ENCODE measurements around the gene THRB.

The THRB gene

DNA sequence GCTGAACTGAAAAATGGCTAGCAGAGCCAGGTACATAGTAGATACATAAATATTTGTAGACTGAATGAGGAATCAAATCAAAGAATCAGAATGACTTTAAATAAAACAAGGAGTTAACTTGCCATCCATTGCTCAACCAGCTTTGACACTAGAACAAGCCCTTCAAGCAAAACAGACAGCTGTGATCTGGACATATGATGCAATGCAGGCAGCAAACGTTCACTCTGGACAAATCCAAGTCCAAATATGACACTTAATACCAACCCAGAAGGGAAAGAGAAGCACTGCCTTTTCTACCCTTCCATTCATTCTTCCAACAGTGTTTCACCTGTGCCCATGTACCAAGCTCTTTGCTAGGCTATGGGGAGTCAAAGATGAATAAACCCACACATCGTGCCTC lies 4.5 kb downstream of the THRB start:
- DNase-seq (ENCODE audit: low spot score): no peak

DNA sequence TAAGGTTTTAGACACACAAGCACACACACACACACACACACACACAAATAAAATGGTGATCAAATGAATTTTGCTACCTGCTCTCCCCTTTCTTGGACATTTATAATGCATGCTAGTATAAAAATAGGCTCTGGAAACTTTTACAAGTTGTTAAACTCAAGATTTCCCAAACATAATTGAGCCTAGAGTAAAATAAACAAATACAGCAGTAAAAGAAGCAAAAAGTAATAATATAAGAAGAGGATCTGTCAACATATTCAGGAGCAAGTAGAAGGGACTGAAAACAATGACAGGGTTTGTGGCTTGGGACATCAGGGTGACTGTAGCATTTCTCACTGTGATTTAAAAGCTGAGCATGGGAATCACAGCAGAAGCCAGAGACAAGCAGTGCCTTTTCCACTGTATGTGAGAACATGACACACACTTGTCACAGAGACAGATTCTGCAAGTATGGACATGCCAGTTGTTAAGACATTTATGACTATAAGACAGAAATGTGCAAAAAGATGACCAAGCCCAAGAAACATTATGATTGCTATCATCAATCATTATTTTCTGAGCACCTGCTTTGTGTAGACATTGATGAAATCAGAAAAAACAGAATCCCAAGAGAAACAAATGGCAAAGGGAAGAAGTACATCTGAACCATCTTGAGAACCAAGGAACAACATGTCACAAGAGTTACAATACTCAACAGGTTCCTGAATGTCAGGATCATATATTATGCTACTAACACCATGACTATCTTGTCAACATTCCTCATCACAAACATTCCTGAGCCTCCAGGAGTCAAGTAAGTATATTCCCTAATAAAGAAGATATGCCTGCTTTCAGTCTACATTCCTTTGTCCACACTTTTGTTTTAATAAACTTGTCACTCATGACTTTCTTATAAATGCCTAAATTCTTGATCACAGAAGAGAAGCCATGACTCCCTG lies 7.1 kb downstream of the THRB start:
- no peak for DNase-seq (ENCODE audit: low spot score)

DNA sequence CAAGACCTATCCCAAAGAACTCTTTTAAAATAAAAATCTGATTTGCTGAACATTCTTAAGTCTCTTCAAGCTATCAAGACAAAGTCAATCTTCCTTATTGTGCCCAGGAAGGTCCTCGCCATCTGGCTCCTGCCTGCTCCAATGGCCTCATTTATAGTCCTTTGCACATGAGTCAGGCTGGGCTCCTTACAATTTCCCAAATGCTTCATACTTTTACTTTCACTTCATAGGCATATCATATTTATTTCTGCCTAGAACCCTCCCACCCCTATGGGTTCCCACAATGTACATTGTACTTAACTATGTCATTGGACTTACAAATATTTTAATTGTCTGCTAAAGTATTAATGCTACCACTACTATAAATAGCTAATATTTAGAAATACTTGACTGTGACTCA lies 9.1 kb downstream of the THRB start:
- DNase-seq (ENCODE audit: low spot score): no peak

DNA sequence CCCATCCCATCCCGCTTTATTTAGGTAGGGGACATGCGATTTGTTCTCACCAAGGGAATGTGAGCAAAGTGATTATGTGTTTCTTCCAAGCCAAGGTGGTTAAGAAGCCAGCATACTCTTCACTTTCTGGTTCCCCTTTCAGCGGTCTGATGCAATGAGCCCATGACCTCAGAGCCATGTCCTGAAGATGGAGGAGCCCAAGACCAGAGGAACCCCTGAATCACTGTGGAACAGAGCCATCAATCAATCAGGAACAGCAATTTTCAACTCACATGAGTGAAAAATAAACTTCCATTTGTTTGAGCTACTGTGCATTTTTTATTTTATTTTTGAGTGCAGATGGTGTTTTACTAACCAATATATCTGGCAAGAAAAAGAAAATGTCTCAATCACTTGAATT lies 10.8 kb downstream of the THRB start:
- no peak for DNase-seq (ENCODE audit: low spot score)

DNA sequence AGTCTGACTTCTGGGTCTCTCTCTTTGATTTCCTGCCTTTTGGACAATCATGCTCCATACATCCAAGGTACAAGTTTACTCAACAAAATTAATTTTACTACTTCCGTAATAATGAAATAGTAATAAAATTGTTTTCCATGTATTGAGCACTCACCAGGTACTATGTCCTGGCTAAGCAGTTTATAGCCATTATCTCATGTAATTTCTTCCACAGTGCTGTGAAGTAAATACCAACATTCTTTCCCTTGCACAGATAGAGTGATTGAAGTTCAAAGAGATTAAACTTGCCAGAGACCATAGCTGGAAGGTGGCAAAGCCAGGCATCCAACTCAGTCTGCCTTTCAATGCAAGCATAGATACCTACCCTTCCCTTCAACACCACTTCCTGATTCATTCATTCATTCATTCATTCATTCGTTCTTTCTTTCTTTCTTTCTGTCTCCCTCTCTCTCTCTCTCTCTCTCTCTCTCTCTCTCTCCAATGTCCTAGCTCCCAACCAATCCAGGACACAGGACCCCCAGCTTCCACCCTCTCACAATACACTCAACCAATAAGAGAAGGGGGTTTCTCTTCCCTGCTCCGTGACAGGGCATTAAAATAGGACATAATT lies 12.4 kb downstream of the THRB start:
- no peak for DNase-seq (ENCODE audit: low spot score)

DNA sequence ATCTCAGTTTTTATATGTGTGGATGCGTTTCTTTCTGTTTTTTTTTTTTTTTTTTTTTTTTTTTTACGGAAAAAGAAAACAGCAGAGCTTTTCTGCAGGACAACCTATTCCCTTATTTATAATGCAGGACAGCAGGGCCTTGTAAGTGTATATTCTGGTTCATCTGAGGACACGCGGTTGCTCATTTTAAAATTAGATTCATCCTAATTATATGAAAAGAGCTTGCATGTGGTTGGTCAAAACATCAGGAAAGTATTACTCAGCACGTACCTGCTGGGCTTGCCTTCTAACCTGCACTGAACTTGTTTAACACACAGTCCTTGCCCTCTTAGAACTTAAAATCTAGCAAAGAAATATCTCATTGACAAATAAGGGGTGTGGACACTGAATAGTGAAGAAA lies 13.5 kb downstream of the THRB start:
- DNase-seq (ENCODE audit: low spot score): no peak

DNA sequence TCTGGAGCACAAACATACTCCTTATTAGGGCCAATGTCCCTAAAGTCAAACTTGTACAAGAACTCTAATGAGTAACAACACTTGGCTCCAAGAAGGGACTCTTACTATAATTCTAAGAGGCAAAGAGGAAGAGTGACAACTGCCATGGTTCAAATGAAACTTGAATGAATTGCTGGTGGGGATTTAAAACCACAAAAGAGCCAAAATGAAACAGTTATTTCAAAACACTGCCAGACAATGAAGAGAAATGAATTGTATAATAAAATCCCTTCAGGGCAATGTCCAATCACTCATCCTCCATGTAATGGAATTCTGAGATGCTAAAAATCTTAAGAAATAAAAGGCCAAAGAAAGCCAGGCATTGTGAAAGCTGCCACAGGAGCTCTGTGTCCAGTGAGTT lies 14.2 kb downstream of the THRB start:
- DNase-seq (ENCODE audit: low spot score): no peak

DNA sequence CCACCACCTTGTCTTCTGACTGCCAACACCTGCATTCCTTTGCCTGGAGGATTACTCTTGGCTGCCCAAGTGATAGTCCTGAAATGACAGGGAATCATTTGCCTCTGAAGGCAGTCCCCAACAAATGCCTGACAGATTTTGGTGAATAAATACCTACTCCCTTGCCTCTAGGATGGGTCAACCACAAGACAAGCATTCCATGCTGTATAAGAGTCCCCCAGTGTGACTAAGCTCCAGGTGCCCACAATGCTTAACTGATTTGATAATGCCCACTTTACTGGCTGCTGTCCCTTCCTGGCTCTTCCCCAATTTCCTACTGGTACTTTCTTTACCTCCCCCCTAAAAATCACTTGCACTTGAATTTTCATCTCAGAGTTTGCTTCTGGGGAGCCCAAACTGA lies 14.8 kb downstream of the THRB start:
- DNase-seq (ENCODE audit: low spot score): no peak

DNA sequence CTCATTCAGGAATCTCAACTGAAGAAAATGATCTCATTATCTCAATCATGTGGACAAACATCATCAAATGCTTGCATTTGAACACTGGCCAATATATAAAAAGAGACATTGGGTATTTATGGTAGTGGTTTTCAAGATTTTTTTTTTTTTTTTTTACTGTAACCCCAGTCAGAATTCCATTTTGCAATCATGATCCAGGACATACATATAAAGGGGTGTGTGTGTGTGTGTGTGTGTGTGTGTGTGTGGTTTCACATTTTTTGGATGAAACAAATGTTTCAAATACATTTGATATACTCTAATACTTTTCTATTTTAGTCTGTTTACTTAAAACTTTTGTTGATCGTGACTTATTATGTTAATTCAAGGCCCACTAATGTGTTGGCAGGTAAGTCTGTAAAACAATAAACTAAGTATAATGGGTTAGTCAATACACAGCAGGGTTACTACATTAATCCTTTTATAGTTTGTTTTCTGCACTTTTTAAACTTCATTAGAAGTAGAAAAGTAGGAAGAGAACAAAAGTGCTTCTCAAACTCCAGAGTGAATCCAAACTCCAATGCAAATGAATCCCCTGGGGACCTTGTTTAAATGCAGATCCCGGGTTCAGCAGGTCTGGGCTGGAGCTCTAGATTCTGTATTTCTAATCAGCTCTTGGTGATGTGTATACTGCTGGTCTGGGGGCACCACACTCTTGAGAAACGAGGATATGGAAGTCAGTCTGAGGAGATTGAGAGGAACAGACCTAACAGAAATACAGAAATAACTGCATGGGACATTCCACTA lies 17.6 kb downstream of the THRB start:
- DNase-seq (ENCODE audit: low spot score): no peak

DNA sequence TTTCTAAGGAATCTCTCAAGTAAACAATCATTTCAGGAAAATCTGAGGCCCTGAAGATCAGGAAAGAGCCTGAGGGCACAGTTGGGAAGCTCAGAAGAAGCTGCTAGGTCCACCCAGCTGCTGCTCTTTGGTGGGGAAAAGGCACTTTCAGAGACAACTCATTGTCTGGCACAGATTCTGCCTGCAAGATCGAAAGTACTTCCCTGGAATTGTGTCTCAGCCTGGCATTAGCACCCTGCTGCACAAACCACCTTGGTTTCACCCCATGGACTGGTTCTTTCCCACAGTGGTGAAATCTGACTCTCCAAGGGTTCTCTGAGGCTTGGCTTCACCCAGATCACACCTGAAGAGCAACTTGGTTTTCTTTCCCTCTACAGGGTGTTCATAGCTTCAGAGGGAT lies 18.7 kb downstream of the THRB start:
- no peak for DNase-seq (ENCODE audit: low spot score)

DNA sequence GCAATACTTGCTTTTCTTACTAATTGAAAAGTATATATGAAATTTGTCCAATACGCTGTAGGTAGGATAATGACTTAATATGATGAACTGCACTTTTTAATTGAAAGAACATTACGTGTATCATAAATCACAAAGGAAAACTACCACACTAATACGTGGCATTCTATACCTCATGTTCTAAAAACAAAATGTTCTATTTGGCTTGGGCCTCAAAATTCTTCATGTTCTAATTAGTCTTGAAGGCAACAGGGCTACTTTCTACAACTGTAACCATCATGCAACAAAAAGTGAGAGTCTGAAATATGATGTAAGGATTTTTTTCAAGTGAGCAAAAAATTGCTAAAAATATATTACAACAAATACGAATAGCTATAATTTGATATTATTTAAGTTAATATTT lies 19.8 kb downstream of the THRB start:
- no peak for DNase-seq (ENCODE audit: low spot score)

DNA sequence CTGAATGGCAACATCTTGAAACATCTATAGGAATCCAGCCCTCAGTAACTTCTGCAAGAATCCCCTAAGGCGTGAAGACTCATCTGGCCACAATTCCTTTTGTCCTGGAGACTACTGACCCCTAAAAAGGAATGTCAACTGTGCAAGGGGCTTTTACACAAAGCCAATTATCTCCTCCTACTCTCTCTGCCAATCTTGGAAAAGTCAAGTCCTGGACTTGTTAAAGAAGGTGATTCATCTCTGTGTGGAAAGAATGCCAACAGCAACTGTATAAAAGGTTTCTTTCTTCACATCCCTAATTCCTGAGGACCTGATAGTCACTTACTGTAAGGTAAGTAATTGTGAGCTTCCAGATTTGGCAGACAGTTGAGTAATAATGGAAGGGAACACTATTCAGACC lies 22.3 kb downstream of the THRB start:
- no peak for DNase-seq (ENCODE audit: low spot score)

DNA sequence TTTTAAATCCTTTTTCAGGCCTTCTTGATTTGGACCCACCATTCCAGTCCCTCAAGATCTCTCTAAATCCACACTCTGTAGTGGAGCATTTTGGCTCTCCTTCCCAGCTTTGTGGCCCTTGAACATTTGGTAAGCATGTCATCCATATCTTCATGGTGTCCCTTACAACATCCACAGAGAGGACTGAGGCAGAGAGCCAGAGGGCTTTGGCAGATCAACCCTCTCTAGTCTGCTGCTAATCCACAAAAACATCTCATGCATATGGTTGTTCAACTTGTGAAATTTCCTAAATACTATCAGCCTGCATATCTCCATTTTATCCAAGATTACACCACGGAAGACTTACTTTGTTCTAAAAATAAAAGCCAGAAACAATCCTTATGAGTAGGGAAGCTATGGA lies 23.2 kb downstream of the THRB start:
- DNase-seq (ENCODE audit: low spot score): no peak

DNA sequence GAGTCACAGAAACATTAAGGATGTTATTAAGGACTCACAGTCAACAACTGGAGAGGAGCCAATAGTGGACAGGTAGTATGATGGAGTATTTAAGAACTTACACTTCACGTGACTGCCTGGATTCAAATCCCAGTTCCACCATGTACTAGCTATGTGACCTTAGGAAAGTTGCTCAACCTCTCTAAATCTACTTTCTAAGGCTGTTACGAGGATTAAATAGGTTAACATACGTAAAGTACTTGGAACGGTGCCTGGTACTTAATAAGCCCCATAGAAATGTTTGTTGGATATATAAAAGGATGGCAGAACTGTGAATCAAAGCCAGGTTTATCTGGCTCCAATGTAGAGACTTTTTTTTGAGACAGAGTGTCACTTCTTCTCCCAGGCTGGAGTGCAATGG lies 24.4 kb downstream of the THRB start:
- DNase-seq (ENCODE audit: low spot score): no peak

DNA sequence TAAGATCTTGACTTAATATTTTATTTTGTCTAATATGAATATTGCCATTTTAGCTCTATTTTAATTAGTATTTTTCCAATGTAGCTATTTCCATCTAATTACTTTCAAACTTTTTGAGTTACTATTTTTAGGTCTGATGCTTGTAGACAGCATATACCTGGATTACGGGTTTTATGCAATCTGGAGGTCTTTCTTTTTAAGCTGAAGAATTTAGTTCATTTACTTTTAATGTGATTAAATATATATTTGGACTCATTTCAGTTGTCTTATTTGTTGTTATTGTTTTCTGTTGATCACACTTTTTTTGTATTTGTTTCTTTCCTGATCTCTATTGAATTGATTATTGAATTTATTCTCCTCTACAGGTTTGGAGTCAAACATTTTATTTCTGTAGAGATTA lies 30.3 kb downstream of the THRB start:
- no peak for DNase-seq (ENCODE audit: low spot score)

DNA sequence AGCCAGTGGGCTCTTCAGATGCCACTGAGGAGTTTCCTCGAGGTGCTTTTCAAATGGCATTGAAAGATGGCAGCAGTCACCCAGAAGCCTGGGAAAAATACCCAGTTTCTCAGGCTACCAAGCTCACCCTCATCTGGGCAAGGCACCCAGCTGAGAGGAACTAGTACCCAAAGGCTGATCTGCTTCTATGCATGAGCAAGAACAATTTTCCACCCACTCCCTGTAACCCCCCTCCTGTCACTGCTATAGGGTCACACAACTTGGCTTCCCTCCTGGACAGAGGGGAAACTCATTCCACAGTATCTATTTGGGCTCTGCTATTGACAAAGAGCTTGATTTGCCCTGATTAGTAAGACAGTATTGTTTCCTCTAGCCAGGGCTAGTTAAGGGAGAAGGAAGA lies 31.9 kb downstream of the THRB start:
- no peak for DNase-seq (ENCODE audit: low spot score)

DNA sequence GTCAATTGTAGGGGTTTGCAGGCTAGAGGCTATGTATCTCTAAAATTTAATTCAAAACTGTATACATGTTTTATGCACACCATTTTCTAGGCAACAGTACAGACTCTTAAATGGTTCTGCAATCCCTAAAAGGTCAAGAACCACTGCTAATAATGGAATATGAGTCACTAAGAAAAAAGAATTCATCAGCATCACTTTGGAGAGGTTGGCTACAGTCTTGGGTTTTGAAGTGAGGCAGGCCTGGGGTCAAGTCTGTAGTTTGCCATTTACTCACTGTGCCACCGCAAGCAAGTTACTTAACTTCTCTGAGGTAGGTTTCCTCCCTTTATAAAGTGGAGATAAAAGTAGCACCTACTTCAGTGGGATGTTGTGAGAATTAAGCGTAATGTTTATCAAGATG lies 33.7 kb downstream of the THRB start:
- no peak for DNase-seq (ENCODE audit: low spot score)

DNA sequence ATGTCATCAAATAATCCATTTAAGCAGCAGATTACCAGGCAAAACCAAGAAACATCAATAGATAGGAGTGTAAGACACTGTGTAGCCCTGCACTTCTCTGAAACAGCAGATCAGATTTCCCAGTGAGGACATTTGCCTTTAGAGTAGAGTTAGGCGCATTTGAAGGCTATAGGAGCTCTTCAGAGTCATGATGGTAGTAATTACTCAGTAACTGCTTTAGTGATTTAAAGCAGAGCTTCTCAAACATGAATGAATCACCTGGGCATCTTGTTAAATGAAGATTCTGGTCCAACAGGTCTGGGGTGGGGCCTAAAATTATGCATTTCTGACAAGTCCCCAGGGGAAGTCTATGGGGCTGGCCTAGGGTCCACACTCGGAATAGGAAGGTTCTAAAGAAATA lies 36.9 kb downstream of the THRB start:
- DNase-seq (ENCODE audit: low spot score): no peak

DNA sequence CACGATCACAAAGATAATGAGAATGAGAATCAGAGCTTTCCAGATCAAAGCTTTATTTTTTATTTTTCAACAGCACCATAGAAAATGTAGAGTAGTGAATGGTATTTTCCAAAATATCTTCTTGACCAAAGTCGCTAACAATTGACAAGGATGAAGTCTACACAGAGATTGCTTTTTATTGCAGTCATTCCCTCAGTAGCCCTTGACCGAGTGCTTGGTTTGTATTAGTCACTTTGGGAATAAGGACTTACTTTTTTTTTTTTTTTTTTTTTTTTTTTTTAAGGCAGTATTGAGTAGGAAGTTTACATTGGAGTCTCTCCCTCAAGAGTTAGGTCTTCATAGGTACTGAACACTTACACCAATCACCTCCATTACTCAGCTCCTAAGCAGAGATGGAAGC lies 39.8 kb downstream of the THRB start:
- DNase-seq (ENCODE audit: low spot score): no peak

DNA sequence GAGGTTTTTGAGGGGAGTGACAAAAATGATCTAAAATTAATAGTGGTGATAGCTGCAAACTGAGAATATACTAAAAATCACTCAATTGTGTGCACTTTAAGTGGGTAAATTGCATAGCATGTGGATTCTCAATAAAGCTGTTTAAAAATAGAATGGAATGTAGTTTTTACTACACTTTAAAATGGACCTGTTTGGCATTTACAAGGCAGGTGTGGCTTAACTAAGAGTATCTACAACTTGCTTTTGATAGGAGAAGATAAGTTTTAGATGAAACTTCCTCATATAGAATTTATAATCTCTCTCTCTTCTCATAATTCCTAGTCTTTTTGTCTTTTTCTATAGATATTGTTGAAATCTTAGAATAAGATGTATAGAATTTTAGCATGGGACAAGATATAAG lies 40.3 kb downstream of the THRB start:
- no peak for DNase-seq (ENCODE audit: low spot score)

DNA sequence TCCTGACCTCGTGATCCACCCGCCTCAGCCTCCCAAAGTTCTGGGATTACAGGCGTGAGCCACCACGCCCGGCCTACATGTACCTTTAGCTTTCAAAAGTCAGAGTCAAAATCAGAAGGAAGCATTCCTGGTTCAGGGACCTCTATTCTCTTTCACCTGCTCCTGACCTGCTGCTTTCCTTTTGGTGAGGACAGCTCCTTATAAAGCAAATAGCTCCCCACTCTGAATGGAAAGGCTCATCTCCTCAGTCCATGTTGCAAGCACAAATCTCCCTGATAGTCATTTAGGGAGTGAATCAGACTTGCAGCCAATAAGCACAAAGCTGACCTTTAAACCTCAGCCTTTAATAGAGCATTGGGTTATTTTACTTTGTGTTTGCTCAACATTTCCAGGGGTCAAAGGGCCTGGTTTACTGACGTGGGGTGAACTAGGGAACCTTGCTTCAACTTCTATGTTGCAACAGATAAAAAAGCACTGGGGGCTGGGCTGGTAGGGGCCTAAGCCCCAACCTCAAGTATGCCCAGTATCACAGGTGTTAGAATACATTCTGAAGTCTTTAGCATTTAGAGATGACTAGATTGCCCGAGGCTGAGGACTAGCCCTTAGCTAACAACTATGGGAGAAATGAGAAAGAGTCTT lies 43.1 kb downstream of the THRB start:
- DNase-seq (ENCODE audit: low spot score): no peak

DNA sequence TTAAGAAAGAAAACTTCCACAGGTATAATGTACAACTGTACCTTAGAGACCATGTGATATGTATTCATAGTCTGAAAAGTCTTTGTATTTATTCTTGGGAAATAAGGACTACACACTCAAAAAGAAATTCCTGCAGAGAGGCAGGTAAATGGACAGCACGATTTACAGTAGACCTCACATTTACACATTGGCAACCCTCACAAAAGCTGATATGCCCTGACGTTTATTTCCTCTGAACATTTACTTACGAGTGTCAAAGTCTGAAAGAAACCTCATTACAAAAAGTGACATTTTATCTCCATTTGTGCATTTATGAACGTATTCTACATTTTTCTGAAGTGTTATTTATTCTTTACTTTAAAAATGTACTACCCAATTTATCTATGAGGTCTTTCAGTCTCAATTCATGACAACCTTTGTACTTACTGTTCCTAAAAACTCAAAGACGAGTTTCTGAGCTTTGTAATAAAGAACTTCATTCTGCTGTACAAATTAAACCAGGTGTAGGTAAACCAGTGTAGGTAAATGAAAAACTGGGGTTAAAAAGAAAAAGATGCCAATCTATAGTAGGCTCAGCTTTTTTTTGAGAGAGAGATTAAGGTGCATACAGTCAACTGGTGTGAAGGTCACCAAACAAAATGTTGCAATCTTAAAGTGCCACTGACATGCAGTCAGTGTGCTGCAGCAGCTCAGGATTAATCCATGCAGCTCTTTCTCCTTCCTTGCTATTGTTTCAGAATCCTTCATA lies 44.3 kb downstream of the THRB start:
- no peak for DNase-seq (ENCODE audit: low spot score)

Measured in globus pallidus (tissue), 1 donor.